ENCODE results near the gene TCP1. TPM values are rescaled to one million over a fixed set of nuclear protein-coding genes. Genes with fewer than 3 reads are reported as not detected.
"Not testable (repeated sequence)": the region's sequence is repeated elsewhere in the genome, so short reads cannot be mapped to it uniquely, and the experiment has no call there.

TCP1 gene
- total and polyA plus RNA-seq, 2 experiments from 2014 or later = 130 to 166 TPM

GRCh38 chr6:159817951-159818739 is 28.7 kb upstream of the TCP1 start:
- 92% methylated on average over 23 of the region's 23 CpGs for WGBS (ENCODE audit: low lambda C conversion rate, missing lambda C conversion rate)
- H3K27ac ChIP-seq = no peak overlapping the region
- H3K36me3 ChIP-seq (replicated peaks; ENCODE audit: insufficient read depth, low read depth) = no peaks in the 10 kb centered on the region
- no peaks in the 10 kb centered on the region for H3K79me2 ChIP-seq
- H2AFZ ChIP-seq = no peak overlapping the region
- no peaks in the 10 kb centered on the region for H3K27me3 ChIP-seq
- H3K4me1 ChIP-seq (ENCODE audit: insufficient read depth) = no peaks in the 10 kb centered on the region
- no peak overlapping the region for H3K4me2 ChIP-seq
- H4K20me1 ChIP-seq (ENCODE audit: insufficient read depth, poor library complexity, severe bottlenecking) = no peaks in the 10 kb centered on the region
- H3K9me2 ChIP-seq (replicated peaks; ENCODE audit: insufficient read depth) = no peaks in the 10 kb centered on the region
- no peak for DNase-seq (ENCODE audit: low spot score)
- H3K9me3 ChIP-seq (ENCODE audit: low read depth) = no peaks in the 10 kb centered on the region
- no peak overlapping the region for H3K4me3 ChIP-seq
- TF ChIP-seq EZH2 (IDR thresholded peaks at IDR 0.05; ENCODE audit: borderline replicate concordance) (no peak), EZH2phosphoT487 (IDR thresholded peaks at IDR 0.05; ENCODE audit: low read depth, severe bottlenecking, unreplicated experiment) (no peak), CTCF (IDR thresholded peaks at IDR 0.05; ENCODE audit: poor library complexity) (no peak)

GRCh38 chr6:159816775-159817174 is 27.4 kb upstream of the TCP1 start:
- not testable (repeated sequence) for H3K4me3 ChIP-seq; H3K27me3 ChIP-seq; H3K4me2 ChIP-seq; H3K27ac ChIP-seq; DNase-seq (ENCODE audit: low spot score); H3K36me3 ChIP-seq (replicated peaks; ENCODE audit: insufficient read depth, low read depth); H3K79me2 ChIP-seq; H4K20me1 ChIP-seq (ENCODE audit: insufficient read depth, poor library complexity, severe bottlenecking); H3K9me3 ChIP-seq (ENCODE audit: low read depth); H3K4me1 ChIP-seq (ENCODE audit: insufficient read depth); H2AFZ ChIP-seq; H3K9me2 ChIP-seq (replicated peaks; ENCODE audit: insufficient read depth)
- WGBS (ENCODE audit: low lambda C conversion rate, missing lambda C conversion rate) = 85% methylated on average over 3 of the region's 3 CpGs

DNA sequence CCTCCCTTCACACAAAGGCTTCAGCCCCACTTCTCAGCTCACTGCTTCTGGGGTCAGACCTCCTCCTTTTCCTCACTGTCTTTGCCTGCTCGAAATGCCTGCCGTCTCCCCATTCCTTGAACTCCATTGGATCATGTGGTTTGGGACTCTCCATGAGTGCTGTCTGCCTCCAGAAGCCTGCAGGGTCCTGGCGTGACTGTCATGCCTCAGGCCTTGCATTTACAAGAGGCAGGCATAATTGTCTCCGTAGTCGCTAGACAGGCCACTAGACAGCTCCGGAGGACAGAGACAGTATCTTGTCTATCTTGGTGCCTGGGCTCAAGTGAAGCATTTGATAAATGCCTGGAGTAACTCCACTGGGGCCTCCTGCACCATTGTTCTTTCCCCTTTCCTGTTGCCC is 26.0 kb upstream of the TCP1 start:
- DNase-seq (ENCODE audit: low spot score) = no peak
- H3K4me2 ChIP-seq = no peak overlapping the region
- H3K27ac ChIP-seq = no peak overlapping the region
- WGBS (ENCODE audit: low lambda C conversion rate, missing lambda C conversion rate) = 60% methylated on average over 6 of the region's 6 CpGs
- no peaks in the 10 kb centered on the region for H4K20me1 ChIP-seq (ENCODE audit: insufficient read depth, poor library complexity, severe bottlenecking)
- no peaks in the 10 kb centered on the region for H3K4me1 ChIP-seq (ENCODE audit: insufficient read depth)
- no peak overlapping the region for H2AFZ ChIP-seq
- H3K9me2 ChIP-seq (replicated peaks; ENCODE audit: insufficient read depth) = no peaks in the 10 kb centered on the region
- no peaks in the 10 kb centered on the region for H3K36me3 ChIP-seq (replicated peaks; ENCODE audit: insufficient read depth, low read depth)
- H3K4me3 ChIP-seq = no peak overlapping the region
- H3K27me3 ChIP-seq = no peaks in the 10 kb centered on the region
- no peaks in the 10 kb centered on the region for H3K79me2 ChIP-seq
- H3K9me3 ChIP-seq (ENCODE audit: low read depth) = no peaks in the 10 kb centered on the region
- no peak for TF ChIP-seq EZH2 (IDR thresholded peaks at IDR 0.05; ENCODE audit: borderline replicate concordance)
- no peak for TF ChIP-seq EZH2phosphoT487 (IDR thresholded peaks at IDR 0.05; ENCODE audit: low read depth, severe bottlenecking, unreplicated experiment)
- TF ChIP-seq CTCF (IDR thresholded peaks at IDR 0.05; ENCODE audit: poor library complexity) = no peak

DNA sequence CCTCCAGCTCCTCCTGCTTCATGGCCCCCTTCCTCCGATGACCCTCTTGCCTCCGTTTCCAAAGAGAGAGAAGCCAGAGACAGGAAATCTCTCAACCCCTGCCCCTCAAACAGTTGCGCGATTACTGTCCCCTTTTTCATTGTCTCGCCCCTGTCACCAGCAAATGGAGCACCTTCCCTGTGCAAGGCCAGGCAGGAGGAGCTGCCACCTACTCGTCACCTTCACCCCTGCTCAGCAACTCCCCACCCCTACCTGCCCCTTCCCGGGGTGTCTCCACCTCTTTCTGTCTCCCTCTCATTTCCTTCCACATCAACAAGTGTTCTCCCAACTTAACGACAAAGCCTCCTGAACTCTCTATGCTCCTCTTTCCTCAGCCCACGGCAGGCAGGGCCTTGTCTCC is 24.4 kb upstream of the TCP1 start:
- Histone ChIP-seq H3K9me2 (replicated peaks; ENCODE audit: insufficient read depth) (no peaks in the 10 kb centered on the region), H3K4me2 (no peak overlapping the region), H4K20me1 (ENCODE audit: insufficient read depth, poor library complexity, severe bottlenecking) (no peaks in the 10 kb centered on the region), H3K36me3 (replicated peaks; ENCODE audit: insufficient read depth, low read depth) (no peaks in the 10 kb centered on the region), H3K27ac (no peak overlapping the region), H3K9me3 (ENCODE audit: low read depth) (no peaks in the 10 kb centered on the region), H2AFZ (no peak overlapping the region), H3K4me3 (no peak overlapping the region), H3K27me3 (no peaks in the 10 kb centered on the region), H3K4me1 (ENCODE audit: insufficient read depth) (no peaks in the 10 kb centered on the region), H3K79me2 (no peaks in the 10 kb centered on the region)
- TF ChIP-seq CTCF (IDR thresholded peaks at IDR 0.05; ENCODE audit: poor library complexity) (no peak), EZH2phosphoT487 (IDR thresholded peaks at IDR 0.05; ENCODE audit: low read depth, severe bottlenecking, unreplicated experiment) (no peak), EZH2 (IDR thresholded peaks at IDR 0.05; ENCODE audit: borderline replicate concordance) (no peak)
- 86% methylated on average over 9 of the region's 9 CpGs for WGBS (ENCODE audit: low lambda C conversion rate, missing lambda C conversion rate)
- DNase-seq (ENCODE audit: low spot score) = no peak

All from hepatocyte (in vitro differentiated cells).